CD4-positive, alpha-beta T cell (primary cell): ENCODE measurements around the gene KCNJ15. TPM values are rescaled to one million over a fixed set of nuclear protein-coding genes. Genes with fewer than 3 reads are reported as not detected.

ENCODE experiments used
- ATAC-seq: fragments of 200-7000 bp; cut with Tn5 transposase; one replicate; pipeline ENCODE4 v1.10.0; 2022; ENCODE audit warnings: mild to moderate bottlenecking; ENCODE audit not compliant: poor library complexity
- CTCF ChIA-PET: fragments of 350-600 bp; sonication (Branson Sonifier 250); formaldehyde crosslinking; loops from one replicate; lab custom pipeline; 2021; ENCODE audit warnings: antibody characterized with exemption, inconsistent platforms; lab: Charles Lee
- POLR2A ChIA-PET: fragments of 350-600 bp; sonication (Branson Sonifier 250); formaldehyde crosslinking; loops from one replicate; lab custom pipeline; 2021; ENCODE audit warnings: antibody characterized with exemption, inconsistent platforms; lab: Charles Lee
- DNase-seq, 14 experiments: peaks; one replicate each; pipeline ENCODE4 v3.0.0-alpha.2; 2013 to 2020; ENCODE audit warnings: mixed read lengths in 2 of 14
- H3K27ac ChIP-seq, 2 donors: one replicate each; pipeline versions ENCODE4 v1.5.1 to v1.7.0; 2013; ENCODE audit warnings: low read length in 2 of 2, low read depth in 1 of 2, mild to moderate bottlenecking in 1 of 2
- H3K27me3 ChIP-seq, 2 experiments: 1 replicate in 1 of 2; 2 replicates in 1 of 2; pipeline versions ENCODE4 v1.6.1 to v1.7.0; 2013; ENCODE audit warnings: low read length in 2 of 2, control low read depth in 1 of 2, mild to moderate bottlenecking in 1 of 2, moderate library complexity in 1 of 2; ENCODE audit not compliant: insufficient read depth in 2 of 2, control insufficient read depth in 1 of 2
- H3K36me3 ChIP-seq: one replicate; pipeline ENCODE4 v1.6.1; 2013; ENCODE audit warnings: low read length, control low read depth; ENCODE audit not compliant: insufficient read depth
- H3K4me1 ChIP-seq: one replicate; pipeline ENCODE4 v1.6.1; 2013; ENCODE audit warnings: low read length, control low read depth; ENCODE audit not compliant: insufficient read depth
- H3K4me3 ChIP-seq: one replicate; pipeline ENCODE4 v1.5.1; 2013; ENCODE audit warnings: mild to moderate bottlenecking, low read length, moderate library complexity
- H3K9me3 ChIP-seq, 2 experiments: 1 replicate in 1 of 2; 2 replicates in 1 of 2; pipeline versions ENCODE4 v1.6.1 to v1.7.0; 2013; ENCODE audit warnings: low read length in 2 of 2, mild to moderate bottlenecking in 2 of 2, control low read depth in 1 of 2, moderate library complexity in 1 of 2; ENCODE audit not compliant: control insufficient read depth in 1 of 2, insufficient read depth in 1 of 2
- H3K27ac Mint-ChIP-seq: one replicate; pipeline ENCODE4 v1.8.0; 2020; ENCODE audit warnings: mixed read lengths
- H3K27me3 Mint-ChIP-seq: one replicate; pipeline ENCODE4 v1.8.0; 2021; ENCODE audit warnings: mixed read lengths
- H3K36me3 Mint-ChIP-seq: one replicate; pipeline ENCODE4 v1.8.0; 2021; ENCODE audit warnings: low read depth, mixed read lengths
- H3K4me1 Mint-ChIP-seq: one replicate; pipeline ENCODE4 v1.8.0; 2021; ENCODE audit warnings: low read depth, mixed read lengths
- H3K4me3 Mint-ChIP-seq: one replicate; pipeline ENCODE4 v1.8.0; 2020; ENCODE audit warnings: mild to moderate bottlenecking, mixed read lengths
- H3K9me3 Mint-ChIP-seq: one replicate; pipeline ENCODE4 v1.8.0; 2020; ENCODE audit warnings: mixed read lengths
- CTCF ChIP-seq: fragments of 200-600 bp; IDR thresholded peaks from one replicate; pipeline ENCODE4 v1.8.0; 2022; ENCODE audit warnings: antibody characterized with exemption, mild to moderate bottlenecking
- intact Hi-C, 2 experiments: fragments of 100-400 bp; cut with DNase I in 1 of 2; cut with micrococcal nuclease in 1 of 2; formaldehyde crosslinking; loops; one replicate each; pipeline versions ENCODE4 v1.15.1 to v1.9.0; 2023 to 2025; cut with DNase I, micrococcal nuclease
- total RNA-seq, 174 experiments: library from RNA in 2 of 174; stranded (reverse) in 2 of 174; gene quantifications; one replicate each; pipeline ENCODE4 v1.2.3 and lab custom pipeline; 2021 to 2026

Gene KCNJ15
- total RNA-seq, 2 experiments from 2014 or later: 0.19 TPM; not detected in 1

GRCh38 chr21:38308532-38309119 lies 51.8 kb downstream of the KCNJ15 start:
- no peaks in the 10 kb centered on the region for H3K36me3 ChIP-seq
- no peak for DNase-seq
- H3K27me3 Mint-ChIP-seq: no peaks in the 10 kb centered on the region
- H3K9me3 ChIP-seq: no peaks in the 10 kb centered on the region
- TF ChIP-seq CTCF: no peak
- no peak overlapping the region for H3K4me3 ChIP-seq
- H3K36me3 Mint-ChIP-seq: no peaks in the 10 kb centered on the region
- H3K4me3 Mint-ChIP-seq: no peak overlapping the region
- peaks cover 19% of the 10 kb centered on the region for H3K4me1 Mint-ChIP-seq
- H3K4me1 ChIP-seq: no peaks in the 10 kb centered on the region
- no peak overlapping the region for H3K27ac ChIP-seq
- H3K27me3 ChIP-seq: no peaks in the 10 kb centered on the region
- ChIA-PET CTCF (no interaction called here), POLR2A (no interaction called here)
- ATAC-seq: no peak
- peak overlapping the region; percentile 56 for H3K27ac Mint-ChIP-seq
- intact Hi-C loops: no loop called here
- H3K9me3 Mint-ChIP-seq: no peaks in the 10 kb centered on the region

- H3K36me3 ChIP-seq: no peaks in the 10 kb centered on the region
- no peaks in the 10 kb centered on the region for H3K9me3 ChIP-seq
- ChIA-PET POLR2A (interaction anchor here (1.5 kb wide), 1 partner anchor 13 kb away, joined by 4 read pairs; no protein-coding TSS in a partner anchor), CTCF (no interaction called here)
- ATAC-seq: no peak
- DNase-seq: peak in 2 of 14 experiments; percentile 31 to 41
- H3K27me3 Mint-ChIP-seq: no peaks in the 10 kb centered on the region
- intact Hi-C loops: no loop called here
- no peak for TF ChIP-seq CTCF
- no peak overlapping the region for H3K27ac Mint-ChIP-seq
- no peaks in the 10 kb centered on the region for H3K36me3 Mint-ChIP-seq
- H3K4me1 ChIP-seq: no peaks in the 10 kb centered on the region
- no peak overlapping the region for H3K4me3 Mint-ChIP-seq
- peaks cover 15% of the 10 kb centered on the region for H3K4me1 Mint-ChIP-seq
- no peak overlapping the region for H3K4me3 ChIP-seq
- no peak overlapping the region for H3K27ac ChIP-seq
- H3K9me3 Mint-ChIP-seq: no peaks in the 10 kb centered on the region
- H3K27me3 ChIP-seq: no peaks in the 10 kb centered on the region
Measured at GRCh38 chr21:38310646-38311485, 54.1 kb downstream of the KCNJ15 start.

GRCh38 chr21:38311765-38312164 lies 55.0 kb downstream of the KCNJ15 start:
- no peak overlapping the region for H3K4me3 Mint-ChIP-seq
- no peaks in the 10 kb centered on the region for H3K9me3 ChIP-seq
- no peak overlapping the region for H3K27ac Mint-ChIP-seq
- intact Hi-C loops: no loop called here
- POLR2A ChIA-PET: interaction anchor here (1.5 kb wide), 1 partner anchor 12 kb away, joined by 4 read pairs; no protein-coding TSS in a partner anchor
- H3K4me3 ChIP-seq: no peak overlapping the region
- no peaks in the 10 kb centered on the region for H3K27me3 ChIP-seq
- H3K4me1 Mint-ChIP-seq: peaks cover 6% of the 10 kb centered on the region
- no peak for TF ChIP-seq CTCF
- H3K4me1 ChIP-seq: no peaks in the 10 kb centered on the region
- no peak for ATAC-seq
- H3K36me3 Mint-ChIP-seq: no peaks in the 10 kb centered on the region
- H3K9me3 Mint-ChIP-seq: no peaks in the 10 kb centered on the region
- no peak overlapping the region for H3K27ac ChIP-seq
- H3K27me3 Mint-ChIP-seq: no peaks in the 10 kb centered on the region
- DNase-seq: no peak
- CTCF ChIA-PET: no interaction called here
- no peaks in the 10 kb centered on the region for H3K36me3 ChIP-seq
